ENCODE data around the gene MAP3K13.

The MAP3K13 gene

GRCh38 chr3:185330644-185331043 is 32.3 kb upstream of the MAP3K13 start:
- no peak overlapping the region for H3K4me3 ChIP-seq (ENCODE audit: low read depth, low read length)
- no peak for DNase-seq (ENCODE audit: low read depth, low spot score)
- in situ Hi-C loops (cut with HindIII; ENCODE audit: low sequenced_read_pairs): no loop called here
- TF ChIP-seq CTCF (IDR thresholded peaks at IDR 0.05; ENCODE audit: low read depth, low read length): no peak

GRCh38 chr3:185332026-185332735 is 30.8 kb upstream of the MAP3K13 start:
- DNase-seq (ENCODE audit: low read depth, low spot score): peak; percentile 71
- TF ChIP-seq CTCF (IDR thresholded peaks at IDR 0.05; ENCODE audit: low read depth, low read length): no peak
- in situ Hi-C loops (cut with HindIII; ENCODE audit: low sequenced_read_pairs): no loop called here
- no peak overlapping the region for H3K4me3 ChIP-seq (ENCODE audit: low read depth, low read length)

GRCh38 chr3:185335799-185336198 is 27.1 kb upstream of the MAP3K13 start:
- DNase-seq (ENCODE audit: low read depth, low spot score): peak; percentile 51
- no peak for TF ChIP-seq CTCF (IDR thresholded peaks at IDR 0.05; ENCODE audit: low read depth, low read length)
- H3K4me3 ChIP-seq (ENCODE audit: low read depth, low read length): no peak overlapping the region
- in situ Hi-C loops (cut with HindIII; ENCODE audit: low sequenced_read_pairs): no loop called here

- DNase-seq (ENCODE audit: low read depth, low spot score): no peak
- in situ Hi-C loops (cut with HindIII; ENCODE audit: low sequenced_read_pairs): no loop called here
- H3K4me3 ChIP-seq (ENCODE audit: low read depth, low read length): no peak overlapping the region
- no peak for TF ChIP-seq CTCF (IDR thresholded peaks at IDR 0.05; ENCODE audit: low read depth, low read length)
Observed at GRCh38 chr3:185337231-185337816, 25.6 kb upstream of the MAP3K13 start.

GRCh38 chr3:185339945-185340344 is 23.0 kb upstream of the MAP3K13 start:
- in situ Hi-C loops (cut with HindIII; ENCODE audit: low sequenced_read_pairs): no loop called here
- no peak for TF ChIP-seq CTCF (IDR thresholded peaks at IDR 0.05; ENCODE audit: low read depth, low read length)
- H3K4me3 ChIP-seq (ENCODE audit: low read depth, low read length): no peak overlapping the region
- no peak for DNase-seq (ENCODE audit: low read depth, low spot score)

GRCh38 chr3:185340751-185341150 is 22.2 kb upstream of the MAP3K13 start:
- no peak for TF ChIP-seq CTCF (IDR thresholded peaks at IDR 0.05; ENCODE audit: low read depth, low read length)
- in situ Hi-C loops (cut with HindIII; ENCODE audit: low sequenced_read_pairs): no loop called here
- no peak for DNase-seq (ENCODE audit: low read depth, low spot score)
- H3K4me3 ChIP-seq (ENCODE audit: low read depth, low read length): no peak overlapping the region

Measured in astrocyte of the spinal cord (primary cell).